C4-2B (cell line): ENCODE data around the gene ZBTB20.

ENCODE experiments used
- ZFX ChIP-seq: fragments of 450-650 bp; IDR thresholded peaks from 2 replicates; pipeline ENCODE4 v1.6.1; 2017
- TF ChIP-seq, protein P1 (sequence below): fragments of 450-650 bp; conservative IDR thresholded peaks from 2 replicates; pipeline ENCODE4 v1.5.1; 2017; ENCODE audit warnings: mild to moderate bottlenecking

DNA sequence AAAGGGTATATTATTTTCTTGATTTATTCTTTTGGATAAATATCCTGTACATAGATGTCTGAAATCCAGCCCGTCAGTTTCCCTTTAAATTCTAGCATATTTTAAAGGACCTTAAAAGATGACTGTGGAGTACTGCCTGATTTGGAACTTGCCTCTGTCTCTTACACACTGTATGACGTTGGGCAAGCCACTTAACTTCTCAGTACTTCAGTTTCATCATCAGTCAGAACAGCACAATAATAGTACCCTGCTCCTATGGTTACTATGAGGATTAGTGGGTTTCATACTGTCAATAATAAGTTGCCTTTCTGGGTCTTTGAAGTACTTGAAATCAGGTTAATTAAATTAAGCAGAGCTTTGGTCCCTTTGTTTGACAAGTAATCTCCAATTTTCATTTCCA is 479.0 kb downstream of the ZBTB20 start:
- TF ChIP-seq, protein P1, sequence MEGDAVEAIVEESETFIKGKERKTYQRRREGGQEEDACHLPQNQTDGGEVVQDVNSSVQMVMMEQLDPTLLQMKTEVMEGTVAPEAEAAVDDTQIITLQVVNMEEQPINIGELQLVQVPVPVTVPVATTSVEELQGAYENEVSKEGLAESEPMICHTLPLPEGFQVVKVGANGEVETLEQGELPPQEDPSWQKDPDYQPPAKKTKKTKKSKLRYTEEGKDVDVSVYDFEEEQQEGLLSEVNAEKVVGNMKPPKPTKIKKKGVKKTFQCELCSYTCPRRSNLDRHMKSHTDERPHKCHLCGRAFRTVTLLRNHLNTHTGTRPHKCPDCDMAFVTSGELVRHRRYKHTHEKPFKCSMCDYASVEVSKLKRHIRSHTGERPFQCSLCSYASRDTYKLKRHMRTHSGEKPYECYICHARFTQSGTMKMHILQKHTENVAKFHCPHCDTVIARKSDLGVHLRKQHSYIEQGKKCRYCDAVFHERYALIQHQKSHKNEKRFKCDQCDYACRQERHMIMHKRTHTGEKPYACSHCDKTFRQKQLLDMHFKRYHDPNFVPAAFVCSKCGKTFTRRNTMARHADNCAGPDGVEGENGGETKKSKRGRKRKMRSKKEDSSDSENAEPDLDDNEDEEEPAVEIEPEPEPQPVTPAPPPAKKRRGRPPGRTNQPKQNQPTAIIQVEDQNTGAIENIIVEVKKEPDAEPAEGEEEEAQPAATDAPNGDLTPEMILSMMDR: no peak
- TF ChIP-seq ZFX: no peak
